Natural killer cell (primary cell): ENCODE results near the gene EYA4. TPM values are rescaled to one million over a fixed set of nuclear protein-coding genes. Genes with fewer than 3 reads are reported as not detected.

ENCODE experiments used
- ATAC-seq, 3 donors: fragments of 150-1000 bp in 2 of 3; fragments of 200-7000 bp in 1 of 3; cut with Tn5 transposase; 1 replicate in 1 of 3; 2 replicates in 2 of 3; pipeline ENCODE4 v1.10.0; 2021; ENCODE audit warnings: mild to moderate bottlenecking in 2 of 3, moderate library complexity in 2 of 3
- DNase-seq, 2 donors: peaks; one replicate each; pipeline versions ENCODE4 v3.0.0 to v3.0.0-alpha.2; 2013 to 2021; ENCODE audit warnings: mixed read lengths in 1 of 2
- H3K27ac ChIP-seq: one replicate; pipeline ENCODE4 v1.5.1; 2013; ENCODE audit warnings: mild to moderate bottlenecking, low read length
- H3K27me3 ChIP-seq: one replicate; pipeline ENCODE4 v1.6.1; 2013; ENCODE audit warnings: low read length; ENCODE audit not compliant: control insufficient read depth, insufficient read depth
- H3K36me3 ChIP-seq: one replicate; pipeline ENCODE4 v1.6.1; 2013; ENCODE audit warnings: low read length; ENCODE audit not compliant: control insufficient read depth, insufficient read depth
- H3K4me1 ChIP-seq: one replicate; pipeline ENCODE4 v1.6.1; 2013; ENCODE audit warnings: low read length; ENCODE audit not compliant: control insufficient read depth, insufficient read depth
- H3K4me3 ChIP-seq: one replicate; pipeline ENCODE4 v1.5.1; 2013; ENCODE audit warnings: low read length
- H3K9me3 ChIP-seq: one replicate; pipeline ENCODE4 v1.6.1; 2013; ENCODE audit warnings: low read length; ENCODE audit not compliant: control insufficient read depth, insufficient read depth
- H3K27ac Mint-ChIP-seq, 2 donors: one replicate each; pipeline ENCODE4 v1.8.0; 2022; ENCODE audit warnings: mild to moderate bottlenecking in 2 of 2, mixed read lengths in 2 of 2, moderate library complexity in 1 of 2
- H3K27me3 Mint-ChIP-seq, 2 donors: one replicate each; pipeline ENCODE4 v1.8.0; 2022; ENCODE audit warnings: low read depth in 2 of 2, mixed read lengths in 2 of 2
- H3K36me3 Mint-ChIP-seq: one replicate; pipeline ENCODE4 v1.8.0; 2022; ENCODE audit warnings: mixed read lengths
- H3K4me1 Mint-ChIP-seq, 2 donors: one replicate each; pipeline ENCODE4 v1.8.0; 2022; ENCODE audit warnings: mixed read lengths in 2 of 2
- H3K4me3 Mint-ChIP-seq: one replicate; pipeline ENCODE4 v1.8.0; 2022; ENCODE audit warnings: mild to moderate bottlenecking, moderate library complexity, mixed read lengths
- H3K9me3 Mint-ChIP-seq, 2 donors: one replicate each; pipeline ENCODE4 v1.8.0; 2022; ENCODE audit warnings: mixed read lengths in 2 of 2
- CTCF ChIP-seq: fragments of 200-600 bp; IDR thresholded peaks from one replicate; pipeline ENCODE4 v1.8.0; 2022; ENCODE audit warnings: antibody characterized with exemption
- WGBS: methylation state at CpG from one replicate; pipeline ENCODE4 v1.1.7; 2013; ENCODE audit warnings: missing lambda C conversion rate; ENCODE audit not compliant: insufficient coverage; 5-methylcytosine and 5-hydroxymethylcytosine counted together
- intact Hi-C: fragments of 100-400 bp; cut with micrococcal nuclease; formaldehyde crosslinking; loops from one replicate; pipeline ENCODE4 v1.14.2; 2022
- total RNA-seq, 4 donors: library from RNA; stranded (reverse); fragments of 120-200 nt in 1 of 4; gene quantifications; one replicate each; pipeline versions ENCODE4 v1.2.3 to v1.2.4, GENCODE V29; 2013 to 2022

EYA4 gene
- total RNA-seq, 3 donors from 2014 or later (not counting 1 experiment from before 2014, with no cell fraction given), result not detected

- H3K4me3 Mint-ChIP-seq, result no peak overlapping the region
- H3K4me3 ChIP-seq, result no peak overlapping the region
- TF ChIP-seq CTCF, result no peak
- no peaks in the 10 kb centered on the region for H3K36me3 Mint-ChIP-seq
- no peaks in the 10 kb centered on the region for H3K9me3 ChIP-seq
- WGBS, result 5% methylated on average over 52 of the region's 52 CpGs
- H3K27me3 ChIP-seq, result peaks cover 32% of the 10 kb centered on the region
- intact Hi-C loops, result no loop called here
- no peaks in the 10 kb centered on the region for H3K4me1 Mint-ChIP-seq
- ATAC-seq, result no peak
- H3K4me1 ChIP-seq, result no peaks in the 10 kb centered on the region
- H3K27ac Mint-ChIP-seq, result no peak overlapping the region
- H3K27me3 Mint-ChIP-seq, result peaks cover 28 to 36% of the 10 kb centered on the region in 2 donors
- DNase-seq, result no peak
- H3K27ac ChIP-seq, result no peak overlapping the region
- no peaks in the 10 kb centered on the region for H3K36me3 ChIP-seq
- H3K9me3 Mint-ChIP-seq, result no peaks in the 10 kb centered on the region
Measured at GRCh38 chr6:133241901-133242636, 912 bp downstream of the EYA4 start.

DNA sequence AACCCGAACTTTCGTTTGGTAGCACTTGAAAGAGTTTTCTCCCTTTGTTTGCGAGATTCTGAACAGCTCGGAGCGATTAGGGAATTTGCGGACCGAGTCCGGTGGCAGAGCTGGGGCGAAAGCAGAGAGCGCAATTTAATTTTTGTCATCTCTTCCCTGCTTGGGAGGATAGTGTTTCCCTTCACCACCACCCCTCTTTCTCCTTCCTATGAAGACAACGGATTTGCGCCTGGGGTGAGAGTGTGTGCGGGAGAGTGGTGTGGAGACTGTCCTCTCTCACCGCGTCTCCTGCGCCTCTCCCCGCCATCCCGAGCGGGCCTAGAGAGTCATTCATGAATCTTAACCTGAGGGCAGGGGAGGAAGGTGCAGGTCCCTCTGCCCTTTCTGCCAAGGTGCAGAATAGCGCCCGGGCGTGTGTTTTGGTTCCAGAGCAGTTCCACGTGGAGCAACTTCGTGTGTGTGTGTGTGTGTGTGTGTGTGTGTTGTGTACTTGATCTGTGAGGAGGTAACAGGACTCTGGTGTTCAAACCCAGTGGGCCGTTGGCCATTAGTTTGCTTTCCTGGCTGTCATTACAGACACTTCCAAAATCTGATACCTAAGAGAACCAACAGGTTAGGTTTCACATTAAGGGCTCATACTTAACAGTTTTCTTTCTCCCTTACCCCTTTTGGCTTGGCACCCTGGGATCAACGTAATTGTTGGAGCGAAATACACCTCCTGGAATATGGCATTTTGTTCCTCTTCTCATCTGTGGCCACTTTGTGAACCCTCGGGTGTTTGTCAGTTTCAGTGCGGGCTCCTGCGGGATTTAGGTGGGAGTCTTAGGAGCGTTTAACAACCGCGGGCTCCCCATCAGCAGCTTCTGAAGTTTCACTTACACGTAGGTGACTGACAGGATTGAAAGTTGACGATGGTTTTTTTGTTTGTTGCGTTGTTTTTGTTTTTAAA is 1.8 kb downstream of the EYA4 start:
- Histone ChIP-seq H3K9me3 (no peaks in the 10 kb centered on the region), H3K36me3 (no peaks in the 10 kb centered on the region), H3K4me1 (no peaks in the 10 kb centered on the region), H3K4me3 (no peak overlapping the region), H3K27ac (no peak overlapping the region), H3K27me3 (peaks cover 32% of the 10 kb centered on the region)
- H3K4me3 Mint-ChIP-seq, result no peak overlapping the region
- H3K36me3 Mint-ChIP-seq, result no peaks in the 10 kb centered on the region
- peaks cover 28 to 36% of the 10 kb centered on the region in 2 donors for H3K27me3 Mint-ChIP-seq
- ATAC-seq (no peak), DNase-seq (no peak)
- H3K27ac Mint-ChIP-seq, result no peak overlapping the region
- H3K4me1 Mint-ChIP-seq, result no peaks in the 10 kb centered on the region
- H3K9me3 Mint-ChIP-seq, result no peaks in the 10 kb centered on the region
- no peak for TF ChIP-seq CTCF
- 5% methylated on average over 33 of the region's 36 CpGs for WGBS
- intact Hi-C loops, result no loop called here

DNA sequence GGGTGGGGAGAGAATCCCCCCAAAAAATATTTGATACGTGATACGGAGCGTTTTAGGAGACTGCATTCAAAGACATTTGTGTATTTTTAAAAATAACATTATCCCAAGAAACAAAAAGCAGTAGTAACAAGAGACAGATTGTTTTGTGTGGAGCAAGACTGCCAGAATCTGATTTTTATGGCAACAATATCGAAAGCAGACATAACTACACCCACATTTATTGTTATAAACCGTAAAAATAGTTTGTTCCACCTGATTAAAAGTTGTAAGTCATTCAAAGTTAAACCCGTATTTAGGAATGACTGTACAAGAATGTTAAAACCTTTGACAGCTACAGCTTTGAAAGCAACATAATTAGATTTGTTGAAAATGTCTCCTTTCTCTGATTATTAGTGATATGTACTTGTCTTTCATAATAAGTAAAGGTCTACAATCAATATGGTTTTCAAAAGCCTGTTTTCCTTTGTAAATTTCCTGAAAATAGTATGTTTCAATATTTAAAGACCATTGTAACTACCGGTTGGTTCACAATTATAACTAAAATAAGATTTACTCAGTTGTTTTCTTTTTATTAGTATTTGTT is 2.7 kb downstream of the EYA4 start:
- no peaks in the 10 kb centered on the region for H3K9me3 Mint-ChIP-seq
- H3K36me3 Mint-ChIP-seq, result no peaks in the 10 kb centered on the region
- H3K4me3 Mint-ChIP-seq, result no peak overlapping the region
- intact Hi-C loops, result no loop called here
- no peaks in the 10 kb centered on the region for H3K36me3 ChIP-seq
- DNase-seq, result no peak
- H3K27me3 Mint-ChIP-seq, result peaks cover 28 to 36% of the 10 kb centered on the region in 2 donors
- H3K27ac Mint-ChIP-seq, result no peak overlapping the region
- H3K9me3 ChIP-seq, result no peaks in the 10 kb centered on the region
- 30% methylated on average over 2 of the region's 7 CpGs for WGBS
- no peak for TF ChIP-seq CTCF
- ATAC-seq, result no peak
- no peak overlapping the region for H3K4me3 ChIP-seq
- peaks cover 32% of the 10 kb centered on the region for H3K27me3 ChIP-seq
- no peaks in the 10 kb centered on the region for H3K4me1 ChIP-seq
- H3K4me1 Mint-ChIP-seq, result no peaks in the 10 kb centered on the region
- H3K27ac ChIP-seq, result no peak overlapping the region
